Smooth muscle cell (in vitro differentiated cells): ENCODE data around the gene ANHX. TPM values are rescaled to one million over a fixed set of nuclear protein-coding genes. Genes with fewer than 3 reads are reported as not detected.

ENCODE experiments used
- DNase-seq: peaks from one replicate; lab custom pipeline; 2025; ENCODE audit not compliant: unreplicated experiment; lab: John Stamatoyannopoulos, UW
- H2AFZ ChIP-seq: fragments of 200-600 bp; sonication (generic); 2 replicates; pipeline ENCODE4 v1.6.0; 2016; ENCODE audit warnings: antibody characterized with exemption, low read depth, mild to moderate bottlenecking
- H3F3A ChIP-seq: fragments of 200-600 bp; sonication (generic); 2 replicates; pipeline ENCODE4 v1.6.0; 2017; ENCODE audit warnings: antibody characterized with exemption, low read depth
- H3K27ac ChIP-seq: fragments of 200-600 bp; sonication (generic); 2 replicates; pipeline ENCODE4 v1.5.1; 2016; ENCODE audit warnings: low read depth, mild to moderate bottlenecking
- H3K27me3 ChIP-seq: fragments of 200-600 bp; sonication (generic); 2 replicates; pipeline ENCODE4 v1.6.1; 2016; ENCODE audit warnings: low read depth, mild to moderate bottlenecking
- H3K36me3 ChIP-seq: fragments of 200-600 bp; sonication (generic); 2 replicates; pipeline ENCODE4 v1.5.1; 2016; ENCODE audit warnings: low read depth
- H3K4me1 ChIP-seq: fragments of 200-600 bp; sonication (generic); 2 replicates; pipeline ENCODE4 v1.5.1; 2016; ENCODE audit warnings: low read depth
- H3K4me2 ChIP-seq: fragments of 200-600 bp; sonication (generic); 2 replicates; pipeline ENCODE4 v1.6.0; 2016; ENCODE audit warnings: mild to moderate bottlenecking
- H3K4me3 ChIP-seq: fragments of 200-600 bp; sonication (generic); 2 replicates; pipeline ENCODE4 v1.5.1; 2016; ENCODE audit warnings: mild to moderate bottlenecking
- H3K79me2 ChIP-seq: fragments of 200-600 bp; sonication (generic); 2 replicates; pipeline ENCODE4 v1.6.0; 2016; ENCODE audit warnings: low read depth, mild to moderate bottlenecking
- H3K9ac ChIP-seq: fragments of 200-600 bp; sonication (generic); 2 replicates; pipeline ENCODE4 v1.6.0; 2016; ENCODE audit warnings: low read depth
- H3K9me3 ChIP-seq: fragments of 200-600 bp; sonication (generic); replicated peaks from 2 replicates; pipeline ENCODE4 v1.5.1; 2016; ENCODE audit warnings: low read depth
- H4K20me1 ChIP-seq: fragments of 200-600 bp; sonication (generic); 2 replicates; pipeline ENCODE4 v1.6.0; 2016; ENCODE audit warnings: low read depth
- WGBS: methylation state at CpG from one replicate; pipeline ENCODE4 v1.1.7; 2016; ENCODE audit warnings: low lambda C conversion rate; 5-methylcytosine and 5-hydroxymethylcytosine counted together
- polyA plus RNA-seq: library from polyadenylated mRNA; unstranded; fragments of >200 nt; fragmentation: Nextera tagmentation; extraction: Ambion mirVana; gene quantifications from 2 replicates; pipeline ENCODE4 v1.2.1, GENCODE V29; 2016
- total RNA-seq: library from RNA; depleted of rRNA; stranded (reverse); fragments of >200 nt; gene quantifications from 2 replicates; pipeline ENCODE4 v1.2.3, GENCODE V29; 2014
- TF ChIP-seq, protein P1 (sequence below): fragments of 200-600 bp; sonication (generic); IDR thresholded peaks from 2 replicates; pipeline ENCODE4 v1.5.1; 2017; ENCODE audit warnings: borderline replicate concordance, mild to moderate bottlenecking, antibody characterized with exemption; ENCODE audit not compliant: insufficient read depth, poor library complexity, severe bottlenecking

ANHX gene
- total and polyA plus RNA-seq, 2 experiments from 2014 or later: not detected

DNA sequence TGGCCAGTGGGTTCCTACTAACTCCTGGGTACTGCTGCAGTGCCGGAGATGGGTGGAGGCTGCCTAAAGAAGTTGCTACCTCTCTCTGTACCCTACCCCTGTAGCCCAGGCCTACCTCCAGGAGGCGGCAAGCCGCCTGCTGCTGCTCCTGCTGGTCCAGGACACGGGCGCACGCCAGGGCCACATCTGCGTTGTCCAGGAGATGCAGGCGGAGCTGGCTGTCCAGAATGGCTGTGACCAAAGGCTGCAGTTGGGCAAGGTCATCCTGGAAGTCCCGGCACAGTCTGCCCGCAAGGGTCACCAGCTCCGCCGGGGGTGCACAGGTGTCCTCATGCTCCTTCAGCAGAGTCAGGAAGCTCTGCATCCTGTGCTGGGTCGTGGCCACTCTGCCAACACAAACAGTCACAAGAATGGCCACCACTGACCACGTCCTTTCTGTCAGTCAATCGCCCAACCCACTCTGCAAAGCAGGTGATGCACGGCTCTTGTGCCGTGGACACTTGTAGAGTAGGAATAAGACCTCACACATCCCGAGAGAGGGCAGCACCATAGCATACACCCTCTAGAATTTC lies 1.6 kb downstream of the ANHX start:
- 84% methylated on average over 18 of the region's 18 CpGs for WGBS
- Histone ChIP-seq H3K27me3 (no peaks in the 10 kb centered on the region), H3K27ac (no peak overlapping the region), H3K4me1 (no peaks in the 10 kb centered on the region), H3K4me3 (no peak overlapping the region), H2AFZ (no peak overlapping the region), H4K20me1 (no peaks in the 10 kb centered on the region), H3K79me2 (no peaks in the 10 kb centered on the region), H3K36me3 (no peaks in the 10 kb centered on the region), H3K9me3 (no peaks in the 10 kb centered on the region), H3F3A (no peaks in the 10 kb centered on the region), H3K4me2 (no peak overlapping the region), H3K9ac (no peak overlapping the region)
- DNase-seq: no peak
- TF ChIP-seq, protein P1, sequence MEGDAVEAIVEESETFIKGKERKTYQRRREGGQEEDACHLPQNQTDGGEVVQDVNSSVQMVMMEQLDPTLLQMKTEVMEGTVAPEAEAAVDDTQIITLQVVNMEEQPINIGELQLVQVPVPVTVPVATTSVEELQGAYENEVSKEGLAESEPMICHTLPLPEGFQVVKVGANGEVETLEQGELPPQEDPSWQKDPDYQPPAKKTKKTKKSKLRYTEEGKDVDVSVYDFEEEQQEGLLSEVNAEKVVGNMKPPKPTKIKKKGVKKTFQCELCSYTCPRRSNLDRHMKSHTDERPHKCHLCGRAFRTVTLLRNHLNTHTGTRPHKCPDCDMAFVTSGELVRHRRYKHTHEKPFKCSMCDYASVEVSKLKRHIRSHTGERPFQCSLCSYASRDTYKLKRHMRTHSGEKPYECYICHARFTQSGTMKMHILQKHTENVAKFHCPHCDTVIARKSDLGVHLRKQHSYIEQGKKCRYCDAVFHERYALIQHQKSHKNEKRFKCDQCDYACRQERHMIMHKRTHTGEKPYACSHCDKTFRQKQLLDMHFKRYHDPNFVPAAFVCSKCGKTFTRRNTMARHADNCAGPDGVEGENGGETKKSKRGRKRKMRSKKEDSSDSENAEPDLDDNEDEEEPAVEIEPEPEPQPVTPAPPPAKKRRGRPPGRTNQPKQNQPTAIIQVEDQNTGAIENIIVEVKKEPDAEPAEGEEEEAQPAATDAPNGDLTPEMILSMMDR: no peak

DNA sequence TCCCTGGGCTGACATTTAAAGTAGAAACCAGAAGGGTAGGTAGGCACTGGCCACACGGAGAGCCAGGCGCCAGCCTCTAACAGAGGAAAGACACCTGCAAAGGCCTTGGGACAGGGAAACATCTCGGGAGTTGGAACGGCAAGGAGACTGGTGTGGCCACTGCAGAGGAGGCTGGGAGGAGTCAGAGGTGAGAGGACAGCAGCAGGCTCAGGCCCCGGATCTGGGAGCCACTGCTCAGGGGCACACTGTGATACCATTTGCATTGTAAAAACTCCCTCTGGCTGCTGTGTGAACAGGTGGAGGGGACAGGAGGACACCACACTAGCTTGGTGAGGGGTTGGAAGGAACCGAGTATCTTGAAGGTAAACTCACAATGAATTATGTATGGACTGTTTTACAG lies 2.7 kb downstream of the ANHX start:
- no peaks in the 10 kb centered on the region for H3K36me3 ChIP-seq
- no peaks in the 10 kb centered on the region for H4K20me1 ChIP-seq
- no peak overlapping the region for H2AFZ ChIP-seq
- H3K9me3 ChIP-seq: no peaks in the 10 kb centered on the region
- H3K79me2 ChIP-seq: no peaks in the 10 kb centered on the region
- TF ChIP-seq, protein P1: no peak
- no peak overlapping the region for H3K4me3 ChIP-seq
- DNase-seq: no peak
- H3F3A ChIP-seq: no peaks in the 10 kb centered on the region
- H3K27ac ChIP-seq: no peak overlapping the region
- no peak overlapping the region for H3K9ac ChIP-seq
- no peaks in the 10 kb centered on the region for H3K4me1 ChIP-seq
- 82% methylated on average over 6 of the region's 6 CpGs for WGBS
- no peak overlapping the region for H3K4me2 ChIP-seq
- no peaks in the 10 kb centered on the region for H3K27me3 ChIP-seq

DNA sequence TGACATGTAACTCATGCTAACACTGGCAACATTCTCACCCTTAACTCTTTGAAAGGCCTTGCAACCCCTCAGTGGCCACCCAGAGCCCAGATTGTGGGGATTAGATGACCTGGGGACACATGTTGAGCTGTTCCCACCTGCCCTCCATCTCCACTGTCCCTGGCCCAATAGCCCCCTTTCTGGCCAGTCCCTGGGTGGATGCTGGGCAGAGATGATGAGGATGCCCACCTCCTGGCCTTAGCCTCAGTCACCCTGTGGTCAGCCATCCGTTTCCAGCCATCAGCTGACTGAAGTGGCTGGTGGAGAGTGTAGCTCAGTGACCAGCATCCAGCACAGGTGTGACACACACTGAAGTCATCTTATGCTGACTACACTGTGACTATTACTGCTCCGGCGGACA lies 4.7 kb downstream of the ANHX start:
- H3K4me2 ChIP-seq: no peak overlapping the region
- no peaks in the 10 kb centered on the region for H3K79me2 ChIP-seq
- WGBS: 68% methylated on average over 3 of the region's 3 CpGs
- TF ChIP-seq, protein P1: no peak
- H3K27ac ChIP-seq: no peak overlapping the region
- H3K27me3 ChIP-seq: no peaks in the 10 kb centered on the region
- no peak overlapping the region for H3K4me3 ChIP-seq
- no peaks in the 10 kb centered on the region for H3K4me1 ChIP-seq
- no peak overlapping the region for H2AFZ ChIP-seq
- H4K20me1 ChIP-seq: no peaks in the 10 kb centered on the region
- H3F3A ChIP-seq: no peaks in the 10 kb centered on the region
- H3K36me3 ChIP-seq: no peaks in the 10 kb centered on the region
- no peaks in the 10 kb centered on the region for H3K9me3 ChIP-seq
- DNase-seq: no peak
- H3K9ac ChIP-seq: no peak overlapping the region

DNA sequence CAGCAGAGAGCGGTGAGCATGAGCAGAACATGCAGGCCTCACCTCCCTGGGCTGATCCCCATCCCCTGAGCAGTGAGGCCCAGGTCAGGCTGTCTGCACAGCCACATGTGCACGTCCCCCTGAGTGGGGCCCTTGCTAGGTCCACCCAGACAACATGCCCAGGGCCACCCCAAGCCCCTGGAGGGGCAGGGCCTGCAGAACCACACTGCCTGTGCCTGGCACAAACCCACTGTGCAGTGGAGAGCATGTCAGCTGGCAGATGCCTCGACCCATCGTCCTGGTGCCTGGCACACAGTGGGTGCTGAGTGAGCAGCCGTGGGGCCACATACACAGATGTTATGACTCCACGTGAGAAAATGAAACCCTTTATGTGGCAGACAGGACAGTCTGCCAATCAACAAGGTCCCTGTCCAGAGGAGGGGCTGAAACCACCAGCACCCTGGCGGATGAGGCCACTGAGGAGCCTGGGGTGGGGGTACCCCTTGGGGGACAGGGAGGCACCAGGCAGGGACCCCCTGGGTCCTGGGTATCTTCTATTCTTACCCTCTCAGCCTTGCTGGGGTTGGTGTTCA lies 8.3 kb downstream of the ANHX start:
- Histone ChIP-seq H3K9ac (no peak overlapping the region), H3K4me2 (no peak overlapping the region), H3K27ac (no peak overlapping the region), H3K9me3 (no peaks in the 10 kb centered on the region), H2AFZ (no peak overlapping the region), H3K79me2 (no peaks in the 10 kb centered on the region), H3K27me3 (no peaks in the 10 kb centered on the region), H4K20me1 (no peaks in the 10 kb centered on the region), H3F3A (no peaks in the 10 kb centered on the region), H3K36me3 (no peaks in the 10 kb centered on the region), H3K4me3 (no peak overlapping the region), H3K4me1 (no peaks in the 10 kb centered on the region)
- 67% methylated on average over 7 of the region's 7 CpGs for WGBS
- TF ChIP-seq, protein P1: no peak
- DNase-seq: no peak
